NCI-H187 treated with DMSO at 0.1 percent for 48 hours (cell line): ENCODE measurements around the gene RSBN1.

Source experiments
- DNase-seq: peaks from one replicate; lab custom pipeline; 2025; lab: John Stamatoyannopoulos, UW

Gene RSBN1

GRCh38 chr1:113812661-113813135 lies 422 bp upstream of the RSBN1 start:
- no peak for DNase-seq

GRCh38 chr1:113811156-113811887 lies 954 bp downstream of the RSBN1 start:
- no peak for DNase-seq

- DNase-seq, result no peak
Measured at GRCh38 chr1:113809670-113810602, 2.3 kb downstream of the RSBN1 start.

- DNase-seq, result no peak
Measured at GRCh38 chr1:113808450-113809195, 3.7 kb downstream of the RSBN1 start.

- DNase-seq, result no peak
Measured at GRCh38 chr1:113805639-113806038, 6.6 kb downstream of the RSBN1 start.

- DNase-seq, result no peak
Measured at GRCh38 chr1:113805256-113805531, 7.1 kb downstream of the RSBN1 start.

- no peak for DNase-seq
Measured at GRCh38 chr1:113804421-113805255, 7.6 kb downstream of the RSBN1 start.

GRCh38 chr1:113802367-113803007 lies 9.8 kb downstream of the RSBN1 start:
- no peak for DNase-seq

GRCh38 chr1:113800487-113800886 lies 11.8 kb downstream of the RSBN1 start:
- no peak for DNase-seq

GRCh38 chr1:113797472-113797871 lies 14.8 kb downstream of the RSBN1 start:
- no peak for DNase-seq

GRCh38 chr1:113793878-113794834 lies 18.1 kb downstream of the RSBN1 start:
- DNase-seq, result no peak

- DNase-seq, result no peak
Measured at GRCh38 chr1:113792986-113793385, 19.3 kb downstream of the RSBN1 start.

GRCh38 chr1:113792471-113792870 lies 19.8 kb downstream of the RSBN1 start:
- DNase-seq, result no peak

GRCh38 chr1:113788802-113789201 lies 23.5 kb downstream of the RSBN1 start:
- DNase-seq, result no peak

- no peak for DNase-seq
Measured at GRCh38 chr1:113787663-113788062, 24.6 kb downstream of the RSBN1 start.

- no peak for DNase-seq
Measured at GRCh38 chr1:113786069-113786468, 26.2 kb downstream of the RSBN1 start.

GRCh38 chr1:113784104-113784779 lies 28.0 kb downstream of the RSBN1 start:
- no peak for DNase-seq

GRCh38 chr1:113783254-113784103 lies 28.8 kb downstream of the RSBN1 start:
- DNase-seq, result no peak
